Heart left ventricle (tissue), 16 donors: ENCODE data around the gene PRRG1. TPM values are rescaled to one million over a fixed set of nuclear protein-coding genes. Genes with fewer than 3 reads are reported as not detected.

Experiments used
- ATAC-seq, 4 donors: fragments of 200-7000 bp; cut with Tn5 transposase; one replicate each; pipeline ENCODE4 v1.9.1; 2020 to 2022; ENCODE audit warnings: moderate library complexity in 4 of 4, mild to moderate bottlenecking in 3 of 4, moderate number of reproducible peaks in 1 of 4
- DNase-seq, 5 donors: peaks; one replicate each; pipeline ENCODE4 v3.0.0-alpha.2; 2020
- H3K27ac ChIP-seq, 12 donors: fragments of 200-600 bp; sonication (generic) in 4 of 12; one replicate each; pipeline versions ENCODE4 v1.5.0 to v1.8.0; 2016 to 2022; ENCODE audit warnings: mild to moderate bottlenecking in 2 of 12
- H3K27me3 ChIP-seq, 9 donors: fragments of 200-600 bp; sonication (generic) in 2 of 9; one replicate each; pipeline versions ENCODE4 v1.5.1 to v1.8.0; 2016 to 2022; ENCODE audit warnings: mild to moderate bottlenecking in 3 of 9
- H3K36me3 ChIP-seq, 9 donors: fragments of 200-600 bp; sonication (generic) in 2 of 9; one replicate each; pipeline versions ENCODE4 v1.5.0 to v1.8.0; 2018 to 2022; ENCODE audit warnings: mild to moderate bottlenecking in 2 of 9
- H3K4me1 ChIP-seq, 12 donors: fragments of 200-600 bp; sonication (generic) in 4 of 12; one replicate each; pipeline versions ENCODE4 v1.5.0 to v1.8.0; 2016 to 2022; ENCODE audit warnings: mild to moderate bottlenecking in 3 of 12
- H3K4me3 ChIP-seq, 12 donors: fragments of 200-600 bp; sonication (generic) in 4 of 12; one replicate each; pipeline versions ENCODE4 v1.5.0 to v1.8.0; 2017 to 2022; ENCODE audit warnings: mild to moderate bottlenecking in 9 of 12, moderate library complexity in 4 of 12
- H3K9me3 ChIP-seq, 12 donors: fragments of 200-600 bp; sonication (generic) in 4 of 12; one replicate each; pipeline versions ENCODE4 v1.5.0 to v1.8.0; 2016 to 2022; ENCODE audit warnings: mild to moderate bottlenecking in 1 of 12
- POLR2A ChIP-seq, 2 donors: fragments of 450-650 bp; IDR thresholded peaks; one replicate each; pipeline ENCODE4 v1.6.1; 2017; ENCODE audit warnings: antibody characterized with exemption in 2 of 2, mild to moderate bottlenecking in 2 of 2, moderate library complexity in 2 of 2
- WGBS, 4 donors: extraction: QIAGEN DNeasy Blood & Tissue Kit in 2 of 4; methylation state at CpG; one replicate each; pipeline versions ENCODE4 v1.1.5 to v1.1.7; 2013 to 2018; 5-methylcytosine and 5-hydroxymethylcytosine counted together
- intact Hi-C, 10 donors: fragments of 100-400 bp; cut with DNase I; formaldehyde crosslinking; loops; one replicate each; pipeline versions ENCODE4 v1.11.1 to v1.14.2; 2022
- polyA plus RNA-seq, 2 donors: library from polyadenylated mRNA; stranded (reverse); fragments of 200-250 nt; gene quantifications; one replicate each; pipeline ENCODE4 v1.2.3, GENCODE V29; 2013
- total RNA-seq, 9 donors: library from RNA; depleted of rRNA in 2 of 9; stranded (reverse); fragments of >200 nt in 2 of 9; fragmentation: NEBNext Ultra II Directional in 3 of 9; extraction: Animal tissue kit (Norgen Biotek cat#: 25700) in 3 of 9; gene quantifications; one replicate each; pipeline versions ENCODE4 v1.1.0 to v1.2.4, GENCODE V29; 2016 to 2023
- TF ChIP-seq, protein P1 (sequence below), 12 donors: fragments of 200-600 bp; sonication (generic) in 4 of 12; IDR thresholded peaks; one replicate each; pipeline versions ENCODE4 v1.5.0 to v1.8.0; 2018 to 2022; ENCODE audit warnings: antibody characterized with exemption in 12 of 12, mild to moderate bottlenecking in 5 of 12
- donor health status: ischemic (EF 13 %, LVEDD 7.1; RV severe dilation, severe dysfunction).
- donor health status: healthy with polysubstance abuse.
- donor health status: DM: no; HTN: yes; CAD: no.
- donor health status: DM: no; HTN: no; CAD: no.
- donor health status: ischemic (EF 25% LVEDD 6.9; RV normal size, moderate dysfunction).
- donor health status: ischemic (EF 25% LVEDD 5.7; RV mildly dilated, moderate dysfunction).
- donor health status: healthy.
- donor health status: DM: yes; HTN: yes; CAD: no.
- donor health status: ischemic (EF 35%, LVEDD 5.7; RV mildly dilated, moderate dysfunction).
- donor health status: nonischemic (EF 11% LVEDD 7.7; RV severe dilation, severe dysfunction).
- donor health status: DM: yes; HTN: yes; CAD: no.
- donor health status: PGD.
- donor health status: ischemic (EF 29% LVEDD 5.4; RV normal size, mild dysfunction).
- donor health status: nonischemic (EF 23%, LVEDD 6.1; RV moderate dilation, normal function).

The PRRG1 gene
- total and polyA plus RNA-seq, 11 donors: 3.0 to 17.3 (median 10.1) TPM

DNA sequence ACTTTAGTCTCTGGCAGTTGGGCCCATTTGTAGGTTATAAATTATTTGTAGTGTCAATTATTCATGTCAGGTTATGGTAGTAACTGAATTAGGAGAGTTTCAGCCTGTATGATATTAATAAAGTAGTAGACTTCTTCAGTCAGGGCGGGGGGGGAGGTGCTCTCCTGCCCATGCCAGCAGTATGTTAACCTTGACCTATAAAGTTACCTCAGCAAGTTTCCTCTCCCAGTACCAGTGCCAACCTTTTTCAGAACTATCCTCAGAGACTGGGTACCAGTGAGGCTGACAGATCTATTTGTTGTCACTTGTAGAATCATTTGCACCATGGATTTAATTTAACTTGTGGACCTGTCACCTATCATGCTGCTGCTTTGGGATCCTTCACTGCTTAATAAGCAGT lies 88.0 kb downstream of the PRRG1 start:
- ATAC-seq: peak in 2 of 4 donors; percentile 55 to 73
- 31 to 79% (median 52%) methylated on average over 1 of the region's 1 CpG for WGBS, 4 donors
- H3K27ac ChIP-seq: no peak overlapping the region
- H3K4me1 ChIP-seq: no peaks in the 10 kb centered on the region
- H3K27me3 ChIP-seq: no peaks in the 10 kb centered on the region
- no peaks in the 10 kb centered on the region for H3K9me3 ChIP-seq
- intact Hi-C loops: no loop called here
- peak in 1 of 5 donors; percentile 26 for DNase-seq
- no peaks in the 10 kb centered on the region for H3K36me3 ChIP-seq
- no peak for TF ChIP-seq POLR2A (IDR thresholded peaks at IDR 0.05)
- TF ChIP-seq, protein P1, sequence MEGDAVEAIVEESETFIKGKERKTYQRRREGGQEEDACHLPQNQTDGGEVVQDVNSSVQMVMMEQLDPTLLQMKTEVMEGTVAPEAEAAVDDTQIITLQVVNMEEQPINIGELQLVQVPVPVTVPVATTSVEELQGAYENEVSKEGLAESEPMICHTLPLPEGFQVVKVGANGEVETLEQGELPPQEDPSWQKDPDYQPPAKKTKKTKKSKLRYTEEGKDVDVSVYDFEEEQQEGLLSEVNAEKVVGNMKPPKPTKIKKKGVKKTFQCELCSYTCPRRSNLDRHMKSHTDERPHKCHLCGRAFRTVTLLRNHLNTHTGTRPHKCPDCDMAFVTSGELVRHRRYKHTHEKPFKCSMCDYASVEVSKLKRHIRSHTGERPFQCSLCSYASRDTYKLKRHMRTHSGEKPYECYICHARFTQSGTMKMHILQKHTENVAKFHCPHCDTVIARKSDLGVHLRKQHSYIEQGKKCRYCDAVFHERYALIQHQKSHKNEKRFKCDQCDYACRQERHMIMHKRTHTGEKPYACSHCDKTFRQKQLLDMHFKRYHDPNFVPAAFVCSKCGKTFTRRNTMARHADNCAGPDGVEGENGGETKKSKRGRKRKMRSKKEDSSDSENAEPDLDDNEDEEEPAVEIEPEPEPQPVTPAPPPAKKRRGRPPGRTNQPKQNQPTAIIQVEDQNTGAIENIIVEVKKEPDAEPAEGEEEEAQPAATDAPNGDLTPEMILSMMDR (IDR thresholded peaks at IDR 0.05): no peak
- H3K4me3 ChIP-seq: no peak overlapping the region

DNA sequence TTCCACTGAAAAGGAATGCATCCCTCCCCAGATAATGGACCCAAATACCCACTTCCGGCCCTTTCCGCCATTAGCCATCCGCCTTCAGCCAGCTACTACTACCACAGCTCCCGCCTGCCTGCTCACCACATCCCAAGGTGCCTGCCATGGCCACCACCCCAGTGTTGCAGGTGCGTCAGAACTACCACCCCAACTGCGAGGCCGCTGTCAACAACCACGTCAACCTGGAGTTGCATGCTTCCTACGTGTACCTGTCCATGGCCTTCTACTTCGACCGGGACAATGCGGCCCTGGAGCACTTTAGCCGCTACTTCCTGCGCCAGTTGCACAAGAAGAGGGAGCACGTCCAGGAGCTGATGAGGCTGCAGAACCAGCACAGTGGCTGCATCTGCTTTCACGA lies 92.2 kb downstream of the PRRG1 start:
- Histone ChIP-seq H3K36me3 (no peaks in the 10 kb centered on the region), H3K9me3 (no peaks in the 10 kb centered on the region), H3K4me1 (no peaks in the 10 kb centered on the region), H3K27me3 (no peaks in the 10 kb centered on the region), H3K4me3 (no peak overlapping the region), H3K27ac (no peak overlapping the region)
- no peak for DNase-seq
- TF ChIP-seq, protein P1 (IDR thresholded peaks at IDR 0.05): no peak
- no peak for TF ChIP-seq POLR2A (IDR thresholded peaks at IDR 0.05)
- intact Hi-C loops: no loop called here
- no peak for ATAC-seq
- 89 to 99% (median 95%) methylated on average over 16 of the region's 16 CpGs for WGBS, 4 donors

DNA sequence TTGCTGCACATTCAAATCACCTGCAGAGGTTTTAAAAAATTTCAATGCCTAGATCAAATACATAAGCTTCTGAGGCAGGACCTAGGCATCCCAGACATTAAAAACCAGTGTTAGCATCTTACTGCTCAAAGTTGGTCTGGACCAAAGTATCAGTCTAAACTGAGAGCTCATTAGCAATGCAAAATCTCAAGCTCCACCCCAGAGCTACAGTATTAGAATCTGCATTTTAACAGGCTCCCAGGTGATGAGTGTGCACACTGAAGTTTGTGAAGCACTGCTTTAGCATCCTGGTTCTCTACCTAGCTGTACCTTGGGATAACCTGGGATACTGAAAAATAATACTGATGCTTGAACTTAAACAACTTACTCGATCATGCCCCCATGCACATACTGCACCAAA lies 96.0 kb downstream of the PRRG1 start:
- DNase-seq (no peak), ATAC-seq (no peak)
- H3K4me1 ChIP-seq: no peaks in the 10 kb centered on the region
- H3K27ac ChIP-seq: no peak overlapping the region
- H3K9me3 ChIP-seq: no peaks in the 10 kb centered on the region
- no peaks in the 10 kb centered on the region for H3K36me3 ChIP-seq
- intact Hi-C loops: no loop called here
- TF ChIP-seq, protein P1 (IDR thresholded peaks at IDR 0.05): no peak
- WGBS, 4 donors: 53 to 98% (median 74%) methylated on average over 1 of the region's 1 CpG
- no peak overlapping the region for H3K4me3 ChIP-seq
- H3K27me3 ChIP-seq: no peaks in the 10 kb centered on the region

DNA sequence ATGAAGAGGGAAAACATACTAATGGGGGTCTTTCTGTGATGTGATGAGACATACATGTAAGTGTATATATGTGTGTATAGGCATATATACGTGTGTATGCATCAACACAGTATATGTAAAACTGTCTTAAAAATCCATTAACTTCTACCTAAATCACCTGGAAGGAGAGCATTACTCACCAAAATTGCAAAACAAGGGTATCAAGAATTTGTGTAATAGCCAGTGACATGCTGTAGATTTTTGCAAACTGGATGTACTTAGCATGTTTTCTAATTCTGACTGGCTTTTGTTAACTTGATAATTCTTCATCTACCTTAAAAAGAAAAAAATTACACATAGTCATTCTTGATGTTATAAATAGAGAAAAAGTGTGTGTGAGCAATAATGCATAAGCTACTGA lies 104.7 kb downstream of the PRRG1 start:
- intact Hi-C loops: no loop called here
- H3K4me1 ChIP-seq: no peaks in the 10 kb centered on the region
- no peaks in the 10 kb centered on the region for H3K9me3 ChIP-seq
- no peaks in the 10 kb centered on the region for H3K27me3 ChIP-seq
- TF ChIP-seq, protein P1 (IDR thresholded peaks at IDR 0.05): no peak
- no peak for TF ChIP-seq POLR2A (IDR thresholded peaks at IDR 0.05)
- ATAC-seq: no peak
- H3K27ac ChIP-seq: no peak overlapping the region
- WGBS, 4 donors: 68 to 97% (median 92%) methylated on average over 1 of the region's 1 CpG
- H3K36me3 ChIP-seq: no peaks in the 10 kb centered on the region
- no peak overlapping the region for H3K4me3 ChIP-seq
- DNase-seq: no peak
